Jurkat, Clone E6-1 (cell line): ENCODE results near the gene PAX2.

Experiments used
- DNase-seq: peaks from one replicate; pipeline ENCODE4 v3.0.0-alpha.2; 2011; ENCODE audit warnings: low read depth, low spot score
- H3K4me3 ChIP-seq: 2 replicates; pipeline ENCODE4 v1.5.1; 2011; ENCODE audit warnings: mild to moderate bottlenecking, low read length, control low read depth, moderate library complexity

Gene PAX2

DNA sequence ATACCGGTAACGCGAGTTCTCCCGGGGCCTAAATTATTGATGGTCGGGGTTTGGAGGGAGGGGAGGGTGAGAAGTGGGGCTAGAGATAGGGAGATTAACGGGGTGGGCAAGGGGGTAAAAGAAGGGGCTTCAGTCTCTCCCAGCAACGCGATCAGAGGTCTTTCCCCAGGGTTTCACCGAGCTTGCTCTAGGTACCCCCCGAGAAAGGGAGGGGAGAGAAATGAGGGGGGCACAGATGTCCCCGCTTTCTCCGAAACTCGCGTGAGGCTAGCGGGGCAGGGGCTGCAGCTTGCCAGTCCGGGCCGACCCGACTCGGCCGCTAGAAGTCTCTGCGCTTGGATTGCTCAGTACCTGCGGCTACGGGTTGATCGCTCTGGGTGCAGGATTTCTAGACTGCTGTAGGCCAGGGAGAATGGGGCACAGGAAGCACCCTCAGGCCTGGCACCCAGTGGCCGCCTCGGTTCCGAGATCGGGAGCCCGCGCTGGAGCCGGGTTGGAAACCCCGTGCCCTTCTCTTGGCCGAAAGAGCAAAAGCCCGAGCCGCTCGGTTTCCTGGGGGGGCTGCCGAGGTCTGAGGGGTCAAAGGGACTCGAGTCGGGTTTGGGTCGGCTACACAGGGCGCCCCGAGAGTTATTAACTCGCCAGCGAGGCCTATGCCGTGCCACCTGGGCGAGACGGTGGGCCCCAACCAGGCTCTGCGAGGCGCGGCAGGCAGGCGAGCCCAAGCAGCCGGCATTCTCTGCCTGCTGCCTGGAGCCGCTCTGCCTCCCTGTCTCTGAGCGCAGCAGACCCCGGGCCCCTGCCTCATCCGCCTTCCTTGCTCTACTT lies 3.1 kb downstream of the PAX2 start:
- DNase-seq: no peak

DNA sequence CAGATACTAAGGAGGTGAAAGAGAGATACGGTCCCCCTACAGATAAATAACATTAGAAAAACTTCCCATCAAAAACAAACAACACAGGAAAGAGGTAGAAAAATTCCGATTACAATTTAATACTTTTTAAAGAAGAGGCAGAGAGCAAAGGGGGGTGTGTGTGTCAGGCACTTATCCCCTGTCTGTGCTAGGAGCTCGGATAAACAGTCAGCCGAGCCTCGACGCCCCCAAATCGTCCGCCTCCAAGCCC lies 3.6 kb downstream of the PAX2 start:
- no peak for DNase-seq
- H3K4me3 ChIP-seq: no peak overlapping the region

More for the DNA sequence above, 3.1 kb downstream of the PAX2 start:
- H3K4me3 ChIP-seq: no peak overlapping the region

DNA sequence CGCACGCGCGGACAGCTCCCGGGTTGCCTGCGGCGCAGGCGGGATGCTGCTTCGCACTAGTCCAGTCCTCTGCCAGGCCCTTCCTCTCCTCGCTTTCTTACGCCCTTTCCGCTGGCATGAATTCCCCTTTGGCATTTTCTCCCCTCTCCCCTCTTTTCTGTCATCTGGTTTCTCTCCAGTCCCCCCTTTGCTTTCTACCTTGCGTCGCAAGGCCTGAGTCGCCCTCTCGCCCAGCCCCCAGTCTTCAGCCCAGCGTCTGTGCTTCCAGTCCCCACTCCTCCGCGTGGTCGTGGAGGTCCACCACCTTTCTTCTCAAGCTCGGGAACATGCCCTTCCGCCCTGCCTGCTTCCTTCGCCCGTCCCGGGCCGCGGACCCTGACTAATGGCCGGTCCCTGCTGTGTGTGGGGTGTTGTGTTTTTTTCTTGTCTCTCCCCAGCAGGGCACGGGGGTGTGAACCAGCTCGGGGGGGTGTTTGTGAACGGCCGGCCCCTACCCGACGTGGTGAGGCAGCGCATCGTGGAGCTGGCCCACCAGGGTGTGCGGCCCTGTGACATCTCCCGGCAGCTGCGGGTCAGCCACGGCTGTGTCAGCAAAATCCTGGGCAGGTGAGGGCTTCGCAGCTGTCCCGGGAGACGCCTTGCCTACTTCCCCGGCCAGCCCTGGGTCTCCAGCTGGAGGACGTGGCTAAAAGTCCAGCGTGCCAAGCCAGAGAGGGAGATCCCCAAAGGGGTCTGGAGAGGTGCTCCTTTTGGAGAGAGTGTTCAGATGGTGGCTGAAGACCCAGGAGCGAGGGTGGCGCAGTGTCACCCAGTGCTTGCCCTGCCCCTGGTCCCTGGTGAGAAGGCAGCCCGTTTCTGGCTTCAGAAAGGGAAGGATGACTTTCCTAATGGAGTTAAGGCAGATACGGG lies 4.2 kb downstream of the PAX2 start:
- no peak for DNase-seq
- H3K4me3 ChIP-seq: no peak overlapping the region

DNA sequence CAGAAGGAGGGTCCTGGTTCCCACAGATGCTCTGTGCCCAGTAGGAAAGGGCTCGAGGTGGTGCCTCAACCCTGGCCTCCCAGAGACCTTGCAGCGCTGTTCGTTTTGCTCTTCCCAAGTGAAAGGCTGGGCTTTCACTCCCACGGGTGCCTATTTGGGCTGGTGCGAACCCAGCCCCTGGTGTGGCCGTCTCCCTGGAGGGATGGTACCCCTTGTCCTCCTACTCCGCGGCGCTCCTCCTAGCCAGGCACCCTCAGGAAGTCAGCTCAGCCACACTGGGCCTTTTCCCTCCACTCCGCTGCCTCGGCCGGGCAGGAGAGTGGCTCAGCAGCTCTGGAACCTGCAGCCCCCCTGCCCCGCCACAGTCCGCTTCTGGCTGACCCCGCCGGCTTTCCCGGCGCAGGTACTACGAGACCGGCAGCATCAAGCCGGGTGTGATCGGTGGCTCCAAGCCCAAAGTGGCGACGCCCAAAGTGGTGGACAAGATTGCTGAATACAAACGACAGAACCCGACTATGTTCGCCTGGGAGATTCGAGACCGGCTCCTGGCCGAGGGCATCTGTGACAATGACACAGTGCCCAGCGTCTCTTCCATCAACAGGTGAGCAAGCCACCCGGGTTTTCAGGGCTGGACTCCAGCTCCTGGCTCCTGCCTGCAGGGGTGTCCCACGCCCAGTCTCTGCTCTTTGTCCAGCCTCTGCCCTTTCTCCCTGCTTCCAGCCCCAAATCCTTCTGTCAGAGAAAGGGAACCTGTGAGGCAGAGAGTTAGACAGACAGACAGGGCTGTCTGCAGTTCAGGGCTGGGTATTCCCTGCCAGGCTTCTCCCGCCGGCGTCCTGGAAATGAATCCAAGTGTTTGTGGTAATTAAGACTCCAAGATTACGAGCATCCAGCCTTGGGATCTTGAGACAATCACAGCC lies 5.2 kb downstream of the PAX2 start:
- no peak for DNase-seq

DNA sequence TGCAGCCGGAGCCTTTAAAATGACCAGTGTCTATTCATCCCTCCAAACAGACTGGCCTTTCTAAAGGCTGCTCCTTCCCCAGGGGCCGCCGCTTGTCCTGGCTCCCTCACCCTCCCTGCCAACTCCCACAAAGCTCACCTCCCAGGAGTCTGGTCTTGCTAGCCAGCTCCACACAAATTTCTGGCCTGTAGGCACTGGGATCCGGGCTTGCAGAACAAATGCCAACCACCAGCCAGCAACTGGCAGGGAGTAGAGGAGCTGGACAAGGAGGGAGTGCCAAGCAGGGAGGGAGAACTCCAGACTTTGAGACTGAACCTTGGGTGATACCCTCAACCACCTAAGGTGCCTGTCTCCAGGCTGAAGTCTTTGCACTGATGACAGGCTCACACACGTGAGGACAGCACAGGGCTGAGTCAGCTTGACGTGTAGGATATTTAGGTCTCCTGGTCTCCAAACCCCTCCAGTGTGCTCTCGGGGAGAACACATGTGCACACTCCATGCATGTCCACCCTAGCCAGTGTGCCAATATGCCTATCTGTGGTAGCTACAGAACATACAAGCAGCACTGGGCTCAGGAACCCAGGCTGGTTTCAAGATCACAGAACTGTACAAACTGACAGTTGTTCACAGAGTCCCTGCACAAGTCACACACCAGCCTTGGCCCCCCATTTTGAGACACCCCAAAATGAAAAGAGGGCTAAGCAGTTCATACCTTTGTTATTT lies 6.0 kb downstream of the PAX2 start:
- DNase-seq: no peak
- H3K4me3 ChIP-seq: no peak overlapping the region

More for the DNA sequence above, 5.2 kb downstream of the PAX2 start:
- H3K4me3 ChIP-seq: no peak overlapping the region

DNA sequence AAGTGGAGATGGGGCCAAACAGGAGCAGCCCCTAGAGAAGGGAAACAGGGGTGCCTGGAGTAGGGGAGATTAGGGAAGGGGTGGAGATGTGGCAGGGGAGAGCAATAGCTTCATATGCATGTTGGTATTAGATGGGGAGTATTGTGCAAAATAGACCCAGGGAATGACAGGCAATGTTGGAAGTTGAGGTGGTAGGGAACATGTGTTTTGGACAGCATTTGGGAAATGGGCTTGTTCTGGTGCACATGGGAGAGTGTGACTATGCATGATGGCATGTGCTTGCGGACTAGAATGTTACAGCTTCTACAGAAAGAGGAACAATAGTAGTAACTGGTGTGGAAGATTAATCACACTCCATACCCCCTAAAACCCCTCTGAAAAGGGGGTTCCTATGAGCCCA lies 10.4 kb downstream of the PAX2 start:
- H3K4me3 ChIP-seq: no peak overlapping the region
- DNase-seq: no peak

DNA sequence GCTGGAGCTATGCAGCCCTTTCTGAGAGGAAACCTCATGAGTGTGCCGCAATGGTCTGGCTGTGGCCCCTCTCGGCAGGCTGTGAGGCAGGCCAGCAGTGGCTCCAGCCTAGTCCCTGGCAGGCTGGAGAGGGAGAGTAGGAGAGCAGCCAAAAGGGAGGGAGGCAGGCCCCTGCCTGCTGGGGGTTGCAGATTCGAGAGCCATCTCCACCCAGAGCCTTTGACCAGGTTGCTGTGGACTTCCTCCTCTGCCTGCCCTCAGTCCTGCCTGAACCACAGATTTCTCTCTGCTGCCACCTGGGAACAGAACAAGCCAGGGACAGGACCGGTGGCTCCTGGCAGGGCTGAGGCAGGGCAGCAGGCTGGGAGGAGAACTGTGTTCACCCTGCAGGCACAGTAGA lies 13.9 kb downstream of the PAX2 start:
- DNase-seq: no peak

DNA sequence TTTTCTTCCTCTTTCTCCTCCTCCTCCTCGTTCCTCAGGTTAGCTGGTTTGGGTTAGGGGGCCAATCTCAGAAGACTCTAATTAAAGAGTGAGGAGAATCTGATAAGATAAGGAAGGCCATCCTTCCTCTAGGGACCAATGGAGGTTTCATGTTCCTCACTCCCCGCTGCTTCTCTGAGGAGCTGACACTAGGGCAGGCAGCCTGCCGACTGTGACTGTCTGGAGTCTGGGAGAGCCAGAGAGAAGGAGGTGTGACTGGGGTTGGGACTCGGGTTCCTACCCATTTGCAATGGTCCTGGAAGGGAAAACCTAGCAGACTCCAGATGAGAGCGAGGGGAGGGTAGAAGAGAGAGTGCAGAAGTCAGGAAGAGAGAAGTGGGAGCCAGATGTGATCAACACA lies 15.3 kb downstream of the PAX2 start:
- no peak for DNase-seq
- H3K4me3 ChIP-seq: no peak overlapping the region

More for the DNA sequence above, 13.9 kb downstream of the PAX2 start:
- H3K4me3 ChIP-seq: no peak overlapping the region

DNA sequence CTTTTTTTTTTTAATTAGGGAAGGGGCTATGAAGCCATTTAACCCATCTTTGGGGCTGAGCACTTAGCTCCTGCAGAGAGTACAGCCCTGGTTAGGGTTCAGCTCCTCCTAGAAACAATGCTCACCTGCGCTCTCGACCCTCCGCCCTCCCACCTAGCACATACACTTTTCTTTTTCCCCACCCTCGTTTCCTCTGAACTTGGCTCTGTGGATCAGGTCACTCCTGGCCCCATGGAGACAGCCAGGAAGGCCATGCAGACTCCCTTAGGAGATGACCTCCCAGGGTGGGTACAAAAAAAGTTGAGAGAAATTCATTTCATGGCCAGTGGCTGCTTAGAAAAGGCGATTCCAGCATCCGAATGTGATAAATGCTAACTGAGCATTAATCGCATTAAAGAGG lies 15.8 kb downstream of the PAX2 start:
- H3K4me3 ChIP-seq: no peak overlapping the region
- no peak for DNase-seq

DNA sequence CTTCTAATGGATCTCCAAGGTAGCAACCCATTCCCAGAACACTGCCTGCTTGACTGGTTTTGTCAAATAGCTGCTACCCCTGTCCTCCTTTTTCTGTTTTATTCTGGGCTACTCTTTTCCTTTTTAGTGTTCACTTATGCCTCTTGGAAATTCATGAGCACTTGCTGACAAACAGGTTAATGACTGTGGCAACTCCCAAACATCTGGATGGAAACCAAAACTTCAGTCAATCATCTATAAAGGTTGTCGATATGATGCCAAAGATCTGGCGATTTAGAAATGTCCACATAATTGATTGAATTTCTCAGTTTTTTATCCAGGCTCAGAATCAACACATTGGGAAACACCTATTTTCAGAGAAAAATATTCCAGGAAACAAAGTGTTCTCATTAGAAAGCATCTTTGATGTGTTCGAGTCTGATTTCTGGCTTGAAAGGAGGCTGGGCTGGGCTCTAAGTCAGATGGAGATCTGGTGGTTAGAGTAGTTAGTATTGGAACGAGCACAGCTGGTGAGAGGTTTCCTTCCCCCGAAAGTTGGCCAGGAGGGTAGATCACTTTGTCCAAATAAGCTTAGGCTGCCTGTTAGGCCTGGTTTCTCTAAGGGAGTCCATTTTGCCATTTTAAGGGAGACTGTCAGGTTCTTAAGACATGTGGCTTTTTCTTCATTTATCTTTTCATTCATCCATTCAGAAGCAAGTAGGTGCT lies 17.8 kb downstream of the PAX2 start:
- H3K4me3 ChIP-seq: no peak overlapping the region
- no peak for DNase-seq

DNA sequence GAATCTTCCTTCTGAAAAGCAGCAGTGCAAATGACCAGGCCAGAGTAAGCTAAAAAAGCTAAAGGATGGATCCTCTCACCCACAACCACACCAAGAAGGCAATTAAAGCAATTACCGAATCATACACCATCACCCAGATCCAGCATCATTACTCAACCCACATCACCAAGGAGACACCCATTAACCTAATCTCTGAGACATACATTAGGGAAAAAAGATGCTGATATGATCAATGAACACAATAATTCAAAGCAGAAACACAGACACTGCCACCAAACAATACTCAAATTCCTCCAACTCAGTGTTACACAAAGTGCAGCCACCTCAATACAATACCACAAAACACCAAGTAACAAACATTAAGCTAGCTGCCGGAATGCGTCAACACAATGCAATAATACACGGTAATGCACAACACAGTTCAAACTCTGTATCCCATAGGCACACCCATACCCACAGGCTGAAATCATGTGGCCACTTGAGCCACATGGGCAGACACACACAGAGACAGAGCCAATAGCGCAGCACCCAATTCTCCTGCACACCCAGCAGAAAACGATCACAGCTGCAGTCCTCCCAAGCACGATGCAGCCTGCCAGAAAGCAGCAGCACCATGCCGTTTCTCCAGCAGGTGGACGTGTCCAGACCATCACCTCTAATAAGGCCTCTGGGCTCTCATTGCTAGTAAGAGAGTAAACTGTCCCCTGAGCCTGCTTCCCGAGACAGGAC lies 21.5 kb downstream of the PAX2 start:
- no peak for DNase-seq
- no peak overlapping the region for H3K4me3 ChIP-seq

DNA sequence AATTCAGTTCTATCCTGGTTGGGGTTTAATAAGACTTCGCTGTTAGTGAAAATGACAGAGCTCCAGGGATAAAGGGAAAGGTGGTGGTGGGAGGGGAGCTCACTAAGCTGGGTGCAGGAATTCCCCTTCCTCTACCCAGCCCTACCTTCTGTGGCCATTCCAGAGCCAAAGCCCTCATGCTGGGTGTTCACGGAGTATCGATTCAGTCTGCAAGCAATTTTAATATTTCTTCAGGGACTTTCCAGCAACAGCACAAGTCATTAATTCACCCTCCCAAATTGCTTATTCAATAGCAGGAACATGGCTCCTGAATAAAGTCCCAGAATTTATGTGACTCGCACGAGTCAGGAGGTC lies 22.0 kb downstream of the PAX2 start:
- no peak for DNase-seq
- no peak overlapping the region for H3K4me3 ChIP-seq

DNA sequence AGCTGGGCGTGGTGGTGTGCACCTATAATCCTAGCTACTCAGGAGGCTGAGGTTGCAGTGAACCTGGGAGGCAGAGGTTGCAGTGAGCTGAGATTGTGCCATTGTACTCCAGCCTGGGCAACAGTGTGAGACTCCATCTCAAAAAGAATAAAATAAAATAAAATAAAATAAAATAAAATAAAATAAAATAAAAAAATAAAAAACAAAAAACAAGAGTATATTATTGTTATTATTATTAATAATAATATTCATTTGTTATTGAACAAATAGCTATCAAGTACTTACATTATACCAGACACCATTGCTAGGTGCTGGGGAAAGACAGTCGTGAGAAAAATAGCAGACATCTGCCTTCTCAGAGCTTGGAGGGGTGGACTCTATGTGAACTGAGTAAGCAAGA lies 24.1 kb downstream of the PAX2 start:
- no peak overlapping the region for H3K4me3 ChIP-seq
- DNase-seq: no peak

DNA sequence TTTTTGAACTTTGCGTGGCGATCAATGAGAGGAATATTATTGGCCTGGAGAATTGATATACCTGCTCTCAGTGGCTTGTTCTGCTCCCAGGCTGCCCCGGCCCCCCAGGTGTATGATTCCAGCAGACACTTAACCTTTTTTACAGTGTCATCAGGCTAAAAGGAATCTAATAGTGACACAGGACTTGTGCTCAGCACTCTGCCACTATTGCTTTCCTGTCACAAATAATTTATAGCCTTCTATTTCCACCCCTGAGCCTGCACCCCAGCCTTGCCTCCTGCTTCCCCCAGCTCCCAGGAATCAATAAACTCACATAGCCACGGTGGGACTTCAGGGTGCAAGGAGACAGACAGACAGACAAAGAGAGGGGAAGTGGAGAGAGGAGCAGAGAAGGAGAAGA lies 28.3 kb downstream of the PAX2 start:
- no peak for DNase-seq
- no peak overlapping the region for H3K4me3 ChIP-seq

DNA sequence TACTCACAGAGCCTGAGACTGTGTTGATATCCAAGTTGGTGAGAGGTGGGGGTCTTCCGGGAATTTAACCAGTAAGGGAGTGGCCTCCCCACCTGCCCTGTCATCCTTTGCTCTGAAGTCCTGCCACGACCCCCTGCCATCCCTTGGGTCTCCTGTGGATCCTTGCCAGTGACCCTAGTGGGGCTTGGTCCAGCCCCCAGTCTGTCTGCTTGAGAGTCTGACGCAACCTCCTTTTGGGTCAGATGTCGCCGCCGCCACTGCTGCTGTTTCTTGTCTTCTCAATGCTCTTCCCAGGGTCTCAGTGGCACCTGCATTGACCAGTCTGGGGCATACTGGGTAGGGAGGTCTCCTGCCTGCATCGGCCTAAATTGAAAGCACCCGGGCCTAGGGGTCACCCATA lies 28.8 kb downstream of the PAX2 start:
- no peak overlapping the region for H3K4me3 ChIP-seq
- DNase-seq: no peak

DNA sequence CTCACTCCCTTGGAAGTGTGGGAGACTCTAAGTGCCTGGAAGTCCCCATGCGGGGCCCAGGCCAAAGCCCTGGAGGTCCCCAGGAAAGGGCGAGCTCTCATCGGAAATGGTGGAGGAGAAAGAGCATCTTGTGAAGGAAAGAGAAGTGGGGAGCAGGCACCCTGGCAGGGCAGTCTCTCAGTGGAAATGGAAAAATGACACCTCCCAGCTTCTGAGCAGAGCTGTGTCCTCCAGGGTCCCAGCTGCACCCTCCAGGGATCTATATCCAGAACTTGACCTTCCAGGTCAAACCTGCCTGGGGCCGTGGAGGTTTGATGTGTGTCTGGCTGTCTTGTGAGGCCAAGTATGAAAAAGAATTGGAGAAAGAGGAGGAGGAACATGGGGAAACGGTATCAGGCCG lies 29.5 kb downstream of the PAX2 start:
- DNase-seq: no peak
- no peak overlapping the region for H3K4me3 ChIP-seq

DNA sequence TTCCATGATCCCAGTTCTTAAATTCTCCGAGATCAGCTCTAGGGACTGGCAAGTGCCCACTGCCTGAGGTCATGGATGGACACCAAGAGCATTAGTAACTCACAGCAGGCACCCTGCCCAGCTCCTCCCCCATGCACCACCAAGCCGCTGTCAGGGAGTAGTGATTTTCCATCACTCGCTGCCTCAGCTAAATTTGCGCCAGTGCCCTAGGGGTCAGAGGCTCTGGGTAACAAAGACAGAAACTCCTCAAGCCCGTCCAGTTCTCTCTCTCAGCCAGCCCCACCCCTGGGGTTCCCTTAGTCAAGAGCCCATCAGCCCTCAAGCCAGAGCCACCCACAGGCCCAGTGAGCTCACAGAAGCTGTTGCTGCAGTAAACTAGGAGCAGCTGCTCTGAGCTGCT lies 30.0 kb downstream of the PAX2 start:
- H3K4me3 ChIP-seq: no peak overlapping the region
- no peak for DNase-seq

DNA sequence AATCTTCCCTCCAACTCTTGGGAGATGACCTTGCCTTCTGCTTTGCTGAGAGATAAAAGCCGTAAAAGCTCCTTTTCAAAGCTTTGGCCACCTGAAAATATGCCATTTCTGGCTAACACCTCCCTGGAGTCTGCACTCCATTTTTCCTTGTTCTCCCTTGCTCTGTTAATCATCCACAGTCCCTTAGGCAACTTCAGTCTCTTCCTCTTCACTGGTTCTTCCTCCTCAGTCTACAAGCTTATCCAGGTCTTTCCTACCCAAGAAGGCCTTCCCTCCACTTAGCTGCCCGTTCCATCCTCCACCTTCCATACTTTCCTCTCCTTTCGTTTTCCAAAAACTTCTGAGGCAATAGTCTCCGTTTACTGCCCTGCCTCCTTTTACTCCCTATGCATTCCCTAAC lies 30.5 kb downstream of the PAX2 start:
- H3K4me3 ChIP-seq: no peak overlapping the region

More for the DNA sequence above, 30.5 kb downstream of the PAX2 start:
- DNase-seq: no peak
